Amygdala (tissue), 56 donors: ENCODE data around the gene BCL2L1.
"Not testable (repeated sequence)": the region's sequence is repeated elsewhere in the genome, so short reads cannot be mapped to it uniquely, and the experiment has no call there.

Experiments used
- DNase-seq, 56 donors: peaks; one replicate each; lab custom pipeline; 2025; lab: John Stamatoyannopoulos, UW

The BCL2L1 gene

DNA sequence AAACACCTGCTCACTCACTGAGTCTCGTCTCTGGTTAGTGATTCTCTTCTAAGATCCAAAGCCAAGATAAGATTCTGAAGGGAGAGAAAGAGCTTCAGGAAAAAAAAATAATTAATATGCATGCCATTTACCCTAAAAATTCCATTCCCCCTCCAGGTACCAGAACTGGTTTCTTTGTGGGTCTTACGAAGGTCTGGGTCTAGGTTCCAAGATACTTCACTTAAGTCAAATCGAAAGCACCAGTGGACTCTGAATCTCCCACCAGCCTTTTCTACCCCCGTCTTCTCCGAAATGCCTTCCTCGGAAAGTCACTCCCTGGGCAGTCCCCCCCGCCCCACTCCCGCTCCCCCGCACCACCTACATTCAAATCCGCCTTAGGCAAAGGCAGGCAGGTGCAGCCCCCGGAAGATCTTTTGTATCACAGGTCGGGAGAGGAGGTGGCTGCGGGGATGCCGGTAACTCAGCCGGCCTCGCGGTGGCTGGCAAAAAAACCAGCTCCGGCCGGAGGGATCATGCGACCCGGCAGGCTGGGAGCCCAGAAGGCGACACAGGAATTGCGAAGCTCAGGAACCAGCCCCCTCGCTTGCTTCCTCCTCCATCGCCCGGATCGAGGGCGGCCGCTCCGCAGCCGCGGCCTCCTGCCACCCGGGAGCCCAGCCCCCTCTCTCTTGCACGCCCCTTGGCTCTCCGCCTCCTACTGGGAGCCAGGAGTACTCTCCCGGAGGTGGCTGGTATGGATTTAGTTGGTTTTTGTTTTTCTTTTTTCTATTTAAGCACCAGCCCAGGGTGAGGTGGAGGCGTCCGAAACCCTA lies at the start of gene BCL2L1:
Gene BCL2L1, minus strand, starts transcription at position 612 of the 812 bp plus-strand sequence. CDS start 650 bp downstream, outside the sequence.
- DNase-seq, result peak in 51 of 56 donors; percentile 26 to 86 (median 73)

DNA sequence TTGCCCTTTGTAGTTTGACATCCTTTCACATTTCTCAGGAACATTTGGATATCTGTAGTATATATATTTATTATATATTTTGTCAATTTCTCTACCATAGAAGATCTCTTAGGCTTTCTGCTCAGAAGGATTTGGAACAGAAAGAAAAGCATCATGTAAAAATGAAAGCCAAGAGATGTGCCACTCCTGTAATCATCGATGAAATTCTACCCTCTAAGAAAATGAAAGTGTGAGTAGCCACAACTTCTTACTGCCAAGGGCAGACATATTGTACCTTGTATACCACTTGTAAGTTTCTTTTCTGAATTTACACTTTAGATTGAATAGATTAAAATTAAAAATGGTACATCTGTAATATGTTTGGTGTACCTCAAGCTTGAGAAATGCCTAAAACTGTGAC lies 47.6 kb upstream of the BCL2L1 start:
- no peak for DNase-seq

DNA sequence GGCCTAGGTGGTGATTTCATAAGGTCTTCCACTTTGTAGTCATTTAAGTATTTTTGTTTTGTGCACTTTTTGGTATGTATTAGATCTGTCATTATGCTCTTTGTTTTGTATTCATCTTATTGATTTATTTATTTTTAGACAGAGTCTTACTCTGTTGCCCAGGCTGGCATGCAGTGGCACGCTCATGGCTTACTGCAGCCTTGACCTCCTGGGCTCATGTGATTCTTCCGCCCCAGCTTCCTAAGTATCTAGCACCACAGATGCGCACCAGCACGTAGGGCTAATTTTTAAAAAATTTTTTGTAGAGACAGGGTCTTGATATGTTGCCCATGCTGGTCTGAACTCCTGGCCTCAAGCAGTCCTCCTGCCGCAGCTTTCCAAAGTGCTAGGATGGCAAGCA lies 47.0 kb upstream of the BCL2L1 start:
- no peak for DNase-seq

DNA sequence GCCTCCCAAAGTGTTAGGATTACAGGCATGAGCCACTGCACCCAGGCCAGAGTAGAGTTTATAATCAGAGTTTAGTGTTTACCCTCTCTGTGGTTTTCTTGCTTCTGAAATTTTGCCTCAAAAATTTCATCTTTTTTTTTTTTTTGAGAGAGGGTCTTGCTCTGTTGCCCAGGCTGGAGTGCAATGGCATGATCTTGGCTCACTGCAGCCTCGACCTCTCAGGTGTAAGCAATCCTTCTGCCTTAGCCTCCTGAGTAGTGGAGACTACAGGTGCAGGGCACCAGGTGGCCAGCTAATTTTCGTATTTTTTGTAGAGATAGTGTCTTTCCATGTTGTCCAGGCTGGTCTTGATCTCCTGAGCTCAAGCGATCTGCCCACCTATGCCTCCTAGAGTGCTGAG lies 45.1 kb upstream of the BCL2L1 start:
- DNase-seq, result no peak

- DNase-seq, result no peak
Observed at GRCh38 chr20:31764641-31765305, 42.1 kb upstream of the BCL2L1 start.

- no peak for DNase-seq
Observed at GRCh38 chr20:31760519-31761240, 38.0 kb upstream of the BCL2L1 start.

DNA sequence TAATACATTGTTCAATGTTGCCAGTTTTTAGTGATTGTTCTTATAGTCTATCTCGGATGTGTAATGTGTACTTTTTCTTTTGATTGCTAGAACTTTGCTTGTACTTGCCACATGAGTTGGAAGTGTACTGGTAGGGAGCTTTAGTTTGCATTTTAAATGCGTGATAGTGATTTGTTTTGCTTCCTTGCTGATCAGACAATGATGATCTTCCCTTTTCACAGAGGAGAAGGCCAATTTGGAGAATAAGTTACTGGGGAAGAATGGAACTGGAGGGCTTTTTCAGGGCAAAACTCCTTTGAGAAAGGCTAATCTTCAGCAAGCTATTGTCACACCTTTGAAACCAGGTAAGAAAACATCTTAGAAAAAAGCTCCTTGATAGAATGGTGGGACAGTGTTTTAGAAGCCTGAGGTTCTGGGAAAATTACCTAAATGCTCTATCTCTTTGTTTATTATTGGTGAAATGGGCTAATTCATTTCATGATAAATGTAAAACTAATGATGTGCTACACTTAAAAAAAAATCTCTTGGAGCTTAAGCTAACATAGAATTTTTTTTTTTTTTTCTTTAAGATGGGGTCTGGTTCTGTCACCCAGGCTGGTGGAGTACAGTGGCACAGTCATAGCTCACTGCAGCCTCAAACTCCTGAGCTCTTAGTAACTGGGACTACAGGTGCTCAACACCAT lies 37.3 kb upstream of the BCL2L1 start:
- no peak for DNase-seq

- no peak for DNase-seq
Observed at GRCh38 chr20:31758991-31759390, 36.3 kb upstream of the BCL2L1 start.

DNA sequence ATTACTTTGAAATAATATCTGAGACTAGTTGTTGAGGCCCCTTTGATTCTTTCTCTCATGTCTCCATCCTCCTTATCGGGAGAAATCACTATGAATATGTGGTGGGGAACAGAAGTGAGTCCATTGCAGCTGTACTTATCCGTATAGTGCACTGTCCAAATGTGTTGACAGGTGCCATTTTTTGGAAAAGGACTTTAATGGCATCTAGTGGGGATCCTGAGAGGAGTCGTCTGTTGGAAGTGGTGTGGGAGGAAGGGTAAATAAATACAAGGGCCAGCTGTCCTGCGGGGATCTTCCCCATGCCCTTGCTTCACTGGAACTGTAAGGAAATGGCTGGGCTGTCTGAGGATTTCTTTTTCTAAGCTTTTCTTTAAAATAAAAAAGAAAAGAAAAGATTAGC lies 35.9 kb upstream of the BCL2L1 start:
- DNase-seq, result no peak

DNA sequence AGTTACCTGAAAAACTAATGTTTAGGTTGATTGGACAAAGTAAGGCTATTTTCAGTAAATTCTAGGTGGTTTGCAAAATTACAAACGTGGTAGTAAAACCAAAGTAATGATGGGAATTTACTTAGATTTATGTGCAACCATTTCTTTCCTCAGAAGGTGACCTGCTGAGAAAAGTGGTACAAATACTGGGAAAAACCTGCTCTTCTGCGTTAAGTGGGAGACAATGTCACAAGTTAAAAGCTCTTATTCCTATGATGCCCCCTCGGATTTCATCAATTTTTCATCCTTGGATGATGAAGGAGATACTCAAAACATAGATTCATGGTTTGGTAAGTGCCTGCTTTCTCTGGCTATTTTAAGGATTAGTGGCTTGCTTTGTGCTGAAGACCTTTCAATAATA lies 34.6 kb upstream of the BCL2L1 start:
- no peak for DNase-seq

DNA sequence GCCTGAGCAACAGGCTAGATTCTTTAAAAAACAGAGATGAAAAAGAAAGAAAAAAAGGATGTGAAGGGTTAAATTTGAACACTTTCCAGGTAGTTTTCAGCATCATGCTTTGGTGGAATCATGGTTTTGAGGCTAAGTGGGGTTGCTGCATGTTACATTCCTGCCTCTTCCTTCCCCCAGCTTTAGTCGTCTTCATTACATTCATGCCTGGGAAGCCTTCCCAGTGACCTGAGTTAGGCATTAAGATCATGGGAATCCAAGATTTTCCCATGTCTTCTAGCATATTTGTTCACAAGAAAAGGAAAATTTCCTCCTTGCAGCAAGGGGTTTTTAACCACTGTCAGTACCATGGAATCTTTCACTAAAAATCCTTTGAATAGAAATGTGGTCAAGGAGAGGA lies 28.5 kb upstream of the BCL2L1 start:
- DNase-seq, result no peak

DNA sequence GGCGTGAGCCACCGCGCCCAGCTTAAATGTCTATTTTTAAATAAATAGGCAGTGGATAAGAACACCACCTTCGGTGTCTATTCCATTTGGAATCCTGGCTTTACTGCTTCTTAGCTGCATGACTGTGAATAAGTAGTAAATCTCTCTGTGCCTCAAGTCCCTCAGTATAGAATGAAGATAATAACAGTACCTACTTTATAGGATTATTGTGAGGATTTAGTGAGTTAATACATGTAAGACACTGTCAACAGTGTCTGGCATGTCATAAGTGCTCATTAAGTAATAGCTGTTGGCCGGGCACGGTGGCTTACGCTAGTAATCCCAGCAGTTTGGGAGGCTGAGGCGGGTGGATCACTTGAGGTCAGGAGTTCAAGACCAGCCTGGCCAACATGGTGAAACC lies 26.6 kb upstream of the BCL2L1 start:
- no peak for DNase-seq

DNA sequence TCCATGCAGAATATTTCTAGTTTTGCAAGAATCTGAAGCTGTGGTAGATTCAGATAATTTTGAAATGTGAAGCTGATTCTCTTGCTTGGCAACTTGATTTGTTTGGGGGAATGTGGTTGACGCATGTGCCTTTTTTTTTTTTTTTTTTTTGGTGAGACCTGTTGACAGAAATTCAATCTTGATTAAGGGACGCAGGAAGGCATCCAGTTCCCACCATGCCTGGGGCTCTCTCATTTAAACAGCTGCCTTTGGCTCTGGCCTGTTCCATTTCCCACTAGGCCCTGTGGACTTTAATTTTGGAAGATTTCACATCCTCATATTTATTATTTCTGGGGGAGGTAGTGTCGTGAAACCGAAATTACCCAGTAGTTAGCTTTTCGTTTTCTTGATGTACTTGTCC lies 25.0 kb upstream of the BCL2L1 start:
- no peak for DNase-seq

GRCh38 chr20:31747028-31747427 lies 24.4 kb upstream of the BCL2L1 start:
- DNase-seq, result not testable (repeated sequence)

GRCh38 chr20:31746068-31746878 lies 23.6 kb upstream of the BCL2L1 start:
- no peak for DNase-seq

DNA sequence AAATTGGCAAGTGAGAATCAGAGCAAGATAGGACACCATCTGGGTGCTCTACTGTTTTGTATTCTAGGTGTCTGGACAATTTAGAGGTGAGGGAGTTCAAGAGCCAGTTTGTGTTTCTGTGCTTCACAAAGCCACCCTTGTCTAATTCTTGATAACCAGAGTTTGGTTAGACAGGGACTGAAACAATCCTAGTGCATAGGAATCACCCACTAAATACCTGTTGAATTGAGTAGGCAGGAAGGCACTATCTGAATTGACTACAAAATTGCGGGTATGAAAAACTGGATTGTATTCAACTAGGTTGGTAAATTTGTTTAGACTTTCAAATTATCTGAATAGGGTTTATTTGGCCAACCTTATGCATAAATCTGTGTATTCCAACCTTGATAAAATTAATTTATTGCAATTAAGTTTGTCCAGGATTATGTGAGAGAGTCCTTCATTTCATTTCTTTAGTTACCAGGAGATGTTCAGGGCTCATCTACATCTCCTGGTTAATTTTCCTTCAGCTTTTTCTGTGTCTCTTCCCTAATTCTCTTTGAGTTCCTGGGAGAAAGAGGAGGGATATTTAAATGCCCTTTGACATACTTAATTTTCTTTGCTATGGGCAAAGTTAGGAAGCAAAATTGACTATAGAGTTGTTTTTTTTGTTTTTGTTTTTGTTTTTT lies 18.1 kb upstream of the BCL2L1 start:
- no peak for DNase-seq

DNA sequence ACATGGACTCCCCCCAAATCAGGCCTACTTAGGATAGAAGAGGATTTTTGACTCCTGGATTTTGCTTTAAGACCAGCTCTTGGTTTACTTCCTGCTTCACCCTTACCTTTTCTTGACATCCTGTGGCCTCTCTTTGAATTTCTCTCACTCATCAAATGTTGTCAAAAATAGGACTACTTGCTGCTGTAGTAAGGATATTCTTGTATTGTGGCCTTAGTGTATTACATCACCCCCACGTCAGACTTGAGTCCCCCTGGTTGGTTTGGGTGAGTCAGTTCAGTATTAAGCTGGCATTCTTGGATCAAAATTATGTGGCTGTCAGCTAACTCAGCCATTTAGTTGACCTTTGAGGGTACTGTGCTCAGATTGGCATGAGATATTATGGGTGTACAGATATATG lies 17.5 kb upstream of the BCL2L1 start:
- DNase-seq, result no peak

- DNase-seq, result no peak
Observed at GRCh38 chr20:31739550-31739977, 16.9 kb upstream of the BCL2L1 start.
